Activated naive CD8-positive, alpha-beta T cell treated with anti-CD3 and anti-CD28 coated beads, Interleukin-2, amount 50 U/mL, for 24 hours (primary cell): ENCODE results near the gene ONECUT1.
A peak's percentile ranks its signal among the peaks of the same experiment; 100 is the strongest.

Experiments used
- ATAC-seq: fragments of 150-1000 bp; cut with Tn5 transposase; one replicate; pipeline ENCODE4 v1.10.0; 2021
- DNase-seq: peaks from one replicate; pipeline ENCODE4 v3.0.0; 2021
- H3K27ac Mint-ChIP-seq: one replicate; pipeline ENCODE4 v1.8.0; 2021; ENCODE audit warnings: mild to moderate bottlenecking, mixed read lengths
- H3K27me3 Mint-ChIP-seq: one replicate; pipeline ENCODE4 v1.8.0; 2021; ENCODE audit warnings: mixed read lengths
- H3K36me3 Mint-ChIP-seq: one replicate; pipeline ENCODE4 v1.8.0; 2021; ENCODE audit warnings: low read depth, mixed read lengths
- H3K4me1 Mint-ChIP-seq: one replicate; pipeline ENCODE4 v1.8.0; 2021; ENCODE audit warnings: mixed read lengths
- H3K4me3 Mint-ChIP-seq: one replicate; pipeline ENCODE4 v1.8.0; 2021; ENCODE audit warnings: mild to moderate bottlenecking, moderate library complexity, mixed read lengths
- H3K9me3 Mint-ChIP-seq: one replicate; pipeline ENCODE4 v1.8.0; 2021; ENCODE audit warnings: mixed read lengths

ONECUT1 gene

DNA sequence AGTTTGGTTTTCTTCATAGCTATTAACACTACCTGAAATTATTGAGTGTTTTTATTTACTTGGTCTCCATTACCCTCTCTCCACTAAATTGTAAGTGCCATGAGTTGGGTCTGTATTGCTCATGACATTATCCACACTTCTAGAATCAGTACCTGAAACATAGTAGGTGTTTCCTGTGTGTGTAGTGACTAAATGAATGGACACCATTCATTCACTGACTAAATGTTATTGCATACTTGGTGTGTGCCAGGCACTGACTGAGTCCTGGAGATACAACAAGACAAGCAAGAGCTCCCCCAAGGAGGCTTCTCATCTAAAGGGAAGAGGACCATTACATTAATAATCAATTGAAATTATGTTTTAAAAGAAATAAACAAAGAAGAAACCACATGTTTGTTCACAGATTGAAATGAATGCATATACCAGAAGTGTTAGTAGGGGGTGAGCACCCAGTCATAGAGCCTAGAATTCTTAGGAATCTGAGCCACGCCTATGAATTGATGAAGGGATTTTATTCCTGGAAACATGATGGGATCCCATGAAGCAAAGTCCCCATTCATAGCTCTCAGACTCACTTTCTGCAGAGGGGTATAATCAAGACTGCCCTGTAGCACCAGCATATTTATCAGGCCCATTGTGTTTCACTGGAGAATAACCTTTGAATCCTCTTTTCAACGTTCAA, 79.3 kb downstream of the ONECUT1 start:
- peaks cover 7% of the 10 kb centered on the region for H3K4me1 Mint-ChIP-seq
- no peak for ATAC-seq
- H3K4me3 Mint-ChIP-seq, result no peak overlapping the region
- no peaks in the 10 kb centered on the region for H3K9me3 Mint-ChIP-seq
- no peaks in the 10 kb centered on the region for H3K27me3 Mint-ChIP-seq
- no peak for DNase-seq
- peak overlapping the region; percentile 3 for H3K27ac Mint-ChIP-seq
- H3K36me3 Mint-ChIP-seq, result no peaks in the 10 kb centered on the region

- Mint-ChIP-seq H3K4me3 (no peak overlapping the region), H3K27ac (peak overlapping the region; percentile 3), H3K4me1 (peaks cover 7% of the 10 kb centered on the region), H3K9me3 (no peaks in the 10 kb centered on the region), H3K27me3 (no peaks in the 10 kb centered on the region), H3K36me3 (no peaks in the 10 kb centered on the region)
- ATAC-seq, result no peak
- DNase-seq, result no peak
These were observed 80.0 kb downstream of the ONECUT1 start for GRCh38 chr15:52710050-52710707.

GRCh38 chr15:52709187-52709981, 80.8 kb downstream of the ONECUT1 start:
- Mint-ChIP-seq H3K9me3 (no peaks in the 10 kb centered on the region), H3K4me1 (peaks cover 7% of the 10 kb centered on the region), H3K4me3 (peak overlapping the region; percentile 8), H3K36me3 (no peaks in the 10 kb centered on the region), H3K27ac (no peak overlapping the region), H3K27me3 (no peaks in the 10 kb centered on the region)
- ATAC-seq (peak; percentile 24), DNase-seq (no peak)
